Measurements from ENCODE around the gene SH2B3.

Gene SH2B3

DNA sequence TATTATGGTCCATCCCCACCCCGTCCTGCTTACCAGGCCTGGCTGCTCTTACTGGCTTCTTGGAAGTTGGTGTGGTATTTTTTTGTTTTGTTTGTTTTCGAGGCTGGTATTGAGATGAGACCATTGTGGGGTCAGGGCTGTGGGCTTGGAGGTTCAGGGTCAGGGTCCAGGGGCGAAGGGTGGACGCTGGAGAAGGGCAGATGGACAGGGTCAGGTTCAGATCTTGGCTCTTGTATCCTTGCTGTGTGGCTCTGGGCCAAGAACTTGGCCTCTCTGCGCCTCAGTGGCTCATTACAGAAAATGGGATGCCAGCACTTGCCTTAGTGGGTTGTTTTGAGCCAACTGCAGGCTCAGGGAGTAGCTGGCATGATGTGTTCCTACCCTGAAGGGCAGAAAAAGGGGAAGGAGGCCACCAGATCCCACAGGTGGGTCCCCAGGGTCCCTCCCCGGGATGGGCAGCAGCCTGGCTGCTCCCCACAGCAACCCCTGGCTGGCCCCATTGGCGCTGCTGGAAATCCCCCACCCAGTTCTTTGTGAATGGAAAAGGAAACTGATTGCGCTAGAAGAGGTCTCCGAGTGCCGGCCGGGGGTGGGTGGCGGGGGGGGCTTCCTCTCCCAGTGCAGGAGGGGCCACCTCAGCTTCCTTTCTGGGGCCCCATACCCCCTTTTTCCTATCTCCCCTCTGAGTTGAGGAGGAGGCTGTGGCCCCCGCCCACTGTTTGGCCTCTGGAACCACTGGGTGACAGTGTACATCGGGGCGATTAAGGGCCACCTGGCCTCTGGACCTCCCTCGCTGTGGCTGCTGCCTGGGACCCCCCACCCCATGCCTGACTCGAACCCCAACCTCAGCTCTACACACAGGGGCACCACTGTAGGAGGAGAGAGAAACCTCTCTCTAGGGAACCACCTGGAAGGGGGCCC, 25.0 kb downstream of the SH2B3 start:
- Histone ChIP-seq H3K79me2 (ENCODE audit: control insufficient read depth, low read length) (peaks cover 51% of the 10 kb centered on the region), H3K9me3 (ENCODE audit: control insufficient read depth, insufficient read depth, low read length) (no peaks in the 10 kb centered on the region), H3K27me3 (ENCODE audit: control insufficient read depth, low read length) (no peaks in the 10 kb centered on the region), H3K4me2 (ENCODE audit: low read length) (peak overlapping the region; percentile 10), H3F3A (ENCODE audit: control insufficient read depth, insufficient read depth) (peaks cover 6% of the 10 kb centered on the region; the same call in 1 of the 2 replicates), H4K20me1 (ENCODE audit: control insufficient read depth, insufficient read depth, low read depth, low read length) (peaks cover 45% of the 10 kb centered on the region), H3K36me3 (ENCODE audit: control insufficient read depth, low read length) (no peaks in the 10 kb centered on the region; the same call in 1 of the 2 replicates), H3K27ac (ENCODE audit: low read depth, low read length) (no peak overlapping the region), H3K9me2 (replicated peaks; ENCODE audit: control insufficient read depth, low read length) (no peaks in the 10 kb centered on the region), H3K4me3 (ENCODE audit: low read length) (no peak overlapping the region), H3K4me1 (ENCODE audit: control insufficient read depth, low read length) (peaks cover 62% of the 10 kb centered on the region)
- TF ChIP-seq, protein P1, sequence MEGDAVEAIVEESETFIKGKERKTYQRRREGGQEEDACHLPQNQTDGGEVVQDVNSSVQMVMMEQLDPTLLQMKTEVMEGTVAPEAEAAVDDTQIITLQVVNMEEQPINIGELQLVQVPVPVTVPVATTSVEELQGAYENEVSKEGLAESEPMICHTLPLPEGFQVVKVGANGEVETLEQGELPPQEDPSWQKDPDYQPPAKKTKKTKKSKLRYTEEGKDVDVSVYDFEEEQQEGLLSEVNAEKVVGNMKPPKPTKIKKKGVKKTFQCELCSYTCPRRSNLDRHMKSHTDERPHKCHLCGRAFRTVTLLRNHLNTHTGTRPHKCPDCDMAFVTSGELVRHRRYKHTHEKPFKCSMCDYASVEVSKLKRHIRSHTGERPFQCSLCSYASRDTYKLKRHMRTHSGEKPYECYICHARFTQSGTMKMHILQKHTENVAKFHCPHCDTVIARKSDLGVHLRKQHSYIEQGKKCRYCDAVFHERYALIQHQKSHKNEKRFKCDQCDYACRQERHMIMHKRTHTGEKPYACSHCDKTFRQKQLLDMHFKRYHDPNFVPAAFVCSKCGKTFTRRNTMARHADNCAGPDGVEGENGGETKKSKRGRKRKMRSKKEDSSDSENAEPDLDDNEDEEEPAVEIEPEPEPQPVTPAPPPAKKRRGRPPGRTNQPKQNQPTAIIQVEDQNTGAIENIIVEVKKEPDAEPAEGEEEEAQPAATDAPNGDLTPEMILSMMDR (IDR thresholded peaks at IDR 0.05; ENCODE audit: low read depth, low read length, poor library complexity, severe bottlenecking) = no peak

DNA sequence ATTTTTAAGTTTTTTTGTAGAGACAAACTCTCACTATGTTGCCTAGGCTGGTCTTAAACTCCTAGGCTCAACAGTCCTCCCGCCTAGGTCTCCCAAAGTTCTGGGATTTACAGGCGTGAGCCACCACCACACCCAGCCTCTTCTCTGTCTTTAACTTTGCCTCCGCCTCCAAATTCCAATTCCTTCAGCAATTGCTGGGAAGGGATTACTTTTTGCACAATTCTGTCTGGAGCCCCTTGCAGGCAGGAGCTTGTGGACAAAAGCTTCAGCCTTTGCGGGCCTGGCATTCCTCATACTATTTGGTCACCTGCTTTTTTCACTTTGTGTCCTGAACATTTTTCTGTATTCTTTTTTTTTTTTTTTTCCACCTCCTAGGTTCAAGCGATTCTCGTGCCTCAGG, 26.0 kb downstream of the SH2B3 start:
- H3K79me2 ChIP-seq (ENCODE audit: control insufficient read depth, low read length) = peaks cover 62% of the 10 kb centered on the region
- no peak overlapping the region for H3K4me3 ChIP-seq (ENCODE audit: low read length)
- no peaks in the 10 kb centered on the region; the same call in 1 of the 2 replicates for H3K36me3 ChIP-seq (ENCODE audit: control insufficient read depth, low read length)
- no peak overlapping the region for H3K27ac ChIP-seq (ENCODE audit: low read depth, low read length)
- H3K27me3 ChIP-seq (ENCODE audit: control insufficient read depth, low read length) = no peaks in the 10 kb centered on the region
- peaks cover 65% of the 10 kb centered on the region for H3K4me1 ChIP-seq (ENCODE audit: control insufficient read depth, low read length)
- H3K9me2 ChIP-seq (replicated peaks; ENCODE audit: control insufficient read depth, low read length) = no peaks in the 10 kb centered on the region
- no peak for TF ChIP-seq EZH2phosphoT487 (IDR thresholded peaks at IDR 0.05; ENCODE audit: borderline replicate concordance, low read length)
- TF ChIP-seq, protein P1 (IDR thresholded peaks at IDR 0.05; ENCODE audit: low read depth, low read length, poor library complexity, severe bottlenecking) = no peak
- H3K4me2 ChIP-seq (ENCODE audit: low read length) = no peak overlapping the region
- peaks cover 6% of the 10 kb centered on the region; the same call in 1 of the 2 replicates for H3F3A ChIP-seq (ENCODE audit: control insufficient read depth, insufficient read depth)
- no peaks in the 10 kb centered on the region for H3K9me3 ChIP-seq (ENCODE audit: control insufficient read depth, insufficient read depth, low read length)
- peaks cover 46% of the 10 kb centered on the region for H4K20me1 ChIP-seq (ENCODE audit: control insufficient read depth, insufficient read depth, low read depth, low read length)

DNA sequence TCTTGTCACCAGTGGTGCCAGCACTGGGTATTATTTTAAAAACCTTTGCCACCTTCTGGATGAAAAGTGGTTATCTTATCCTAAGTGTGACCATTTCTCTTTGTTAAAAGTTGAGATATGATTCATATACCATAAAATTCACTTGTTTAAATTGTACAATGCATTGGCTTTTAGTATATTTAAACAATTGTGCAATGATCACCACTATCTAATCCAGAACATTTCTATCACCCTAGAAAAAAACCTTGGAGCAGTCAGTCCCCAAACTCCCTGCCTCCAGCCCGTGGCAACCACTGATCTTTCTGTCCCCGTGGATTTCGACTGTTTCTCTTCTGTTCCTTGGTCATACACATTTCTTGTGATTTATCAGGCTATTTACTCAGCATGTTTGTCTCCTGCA, 28.3 kb downstream of the SH2B3 start:
- H3K9me2 ChIP-seq (replicated peaks; ENCODE audit: control insufficient read depth, low read length) = no peaks in the 10 kb centered on the region
- H3K27me3 ChIP-seq (ENCODE audit: control insufficient read depth, low read length) = no peaks in the 10 kb centered on the region
- peaks cover 66% of the 10 kb centered on the region for H3K4me1 ChIP-seq (ENCODE audit: control insufficient read depth, low read length)
- peaks cover 76% of the 10 kb centered on the region for H3K79me2 ChIP-seq (ENCODE audit: control insufficient read depth, low read length)
- no peaks in the 10 kb centered on the region; the same call in 1 of the 2 replicates for H3K36me3 ChIP-seq (ENCODE audit: control insufficient read depth, low read length)
- peak overlapping the region; percentile 54 for H3K4me3 ChIP-seq (ENCODE audit: low read length)
- H3F3A ChIP-seq (ENCODE audit: control insufficient read depth, insufficient read depth) = peaks cover 5% of the 10 kb centered on the region; the same call in 1 of the 2 replicates
- peak overlapping the region; percentile 55 for H3K4me2 ChIP-seq (ENCODE audit: low read length)
- TF ChIP-seq, protein P1 (IDR thresholded peaks at IDR 0.05; ENCODE audit: low read depth, low read length, poor library complexity, severe bottlenecking) = no peak
- no peak for TF ChIP-seq EZH2phosphoT487 (IDR thresholded peaks at IDR 0.05; ENCODE audit: borderline replicate concordance, low read length)
- peaks cover 36% of the 10 kb centered on the region for H4K20me1 ChIP-seq (ENCODE audit: control insufficient read depth, insufficient read depth, low read depth, low read length)
- H3K27ac ChIP-seq (ENCODE audit: low read depth, low read length) = 0 out of 2 replicates have a peak overlapping the region, but pooled peaks have one; percentile 23
- no peaks in the 10 kb centered on the region for H3K9me3 ChIP-seq (ENCODE audit: control insufficient read depth, insufficient read depth, low read length)

Measured in DOHH2 (cell line).